Sigmoid colon (tissue), 4 donors: ENCODE measurements around the gene ZKSCAN4.
A peak's percentile ranks its signal among the peaks of the same experiment; 100 is the strongest.

Experiments
- EP300 ChIP-seq, 4 donors: sonication (generic); formaldehyde crosslinking; IDR thresholded peaks; one replicate each; pipeline ENCODE4 v1.6.1; 2017; ENCODE audit warnings: antibody characterized with exemption in 4 of 4
- POLR2A ChIP-seq, 2 donors: fragments of 450-650 bp; IDR thresholded peaks; one replicate each; pipeline ENCODE4 v1.6.1; 2016; ENCODE audit warnings: antibody characterized with exemption in 2 of 2, mild to moderate bottlenecking in 2 of 2, moderate library complexity in 2 of 2
- POLR2AphosphoS5 ChIP-seq, 4 donors: sonication (generic); formaldehyde crosslinking; IDR thresholded peaks; one replicate each; pipeline ENCODE4 v1.6.1; 2017; ENCODE audit warnings: antibody characterized with exemption in 4 of 4
- TF ChIP-seq, protein P1 (sequence below), 4 experiments: fragments of 450-650 bp in 3 of 4; fragments of 200-600 bp in 1 of 4; IDR thresholded peaks; one replicate each; pipeline ENCODE4 v1.5.1; 2016 to 2019; ENCODE audit warnings: antibody characterized with exemption in 4 of 4, mild to moderate bottlenecking in 3 of 4, moderate library complexity in 2 of 4

DNA sequence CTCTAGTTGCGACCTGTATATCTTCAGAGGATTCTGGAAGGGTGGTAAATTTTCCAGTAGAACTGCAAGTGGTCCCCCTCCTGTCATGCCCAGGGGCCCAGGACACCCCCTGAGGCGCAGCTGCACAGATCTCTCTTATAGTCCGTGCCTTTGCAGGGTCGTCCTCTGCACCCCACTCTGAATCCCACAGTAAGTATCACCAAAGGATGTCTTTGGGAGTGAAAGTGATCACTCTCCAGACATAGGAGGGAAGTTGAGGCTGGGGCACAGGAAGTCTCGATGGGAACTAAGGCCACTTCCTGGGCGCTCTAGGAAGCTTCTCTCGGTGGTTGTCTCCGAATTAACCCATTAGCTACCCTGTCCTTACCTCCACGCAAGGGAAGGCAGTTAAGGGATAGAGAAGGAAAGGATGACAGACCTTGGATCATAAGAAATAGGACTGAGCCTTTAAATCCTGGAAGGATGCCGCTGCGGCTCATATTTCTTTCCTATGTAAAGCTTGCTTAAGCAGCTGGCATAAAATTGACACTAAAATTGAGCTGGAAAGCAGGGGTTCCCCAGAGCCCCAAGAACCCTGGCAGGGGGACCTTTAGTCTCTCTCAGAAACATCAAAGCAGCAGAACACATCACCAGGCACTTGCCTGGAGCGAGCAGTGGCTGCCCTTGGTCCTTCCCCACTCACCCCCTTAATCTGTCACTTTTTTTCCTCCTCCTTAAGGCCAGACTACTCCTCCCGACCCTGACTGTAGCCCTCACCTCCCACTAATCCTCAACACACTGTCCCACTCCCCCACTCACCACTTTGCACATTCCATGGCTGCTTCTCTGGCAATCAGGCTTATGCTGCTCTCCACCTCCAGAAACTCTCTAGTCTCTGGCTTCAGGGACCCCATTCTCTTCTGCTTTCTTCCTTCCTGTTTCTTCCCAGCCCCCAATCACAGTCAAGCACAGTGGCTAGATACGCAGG lies at the start of gene ZKSCAN4:
- TF ChIP-seq, protein P1, sequence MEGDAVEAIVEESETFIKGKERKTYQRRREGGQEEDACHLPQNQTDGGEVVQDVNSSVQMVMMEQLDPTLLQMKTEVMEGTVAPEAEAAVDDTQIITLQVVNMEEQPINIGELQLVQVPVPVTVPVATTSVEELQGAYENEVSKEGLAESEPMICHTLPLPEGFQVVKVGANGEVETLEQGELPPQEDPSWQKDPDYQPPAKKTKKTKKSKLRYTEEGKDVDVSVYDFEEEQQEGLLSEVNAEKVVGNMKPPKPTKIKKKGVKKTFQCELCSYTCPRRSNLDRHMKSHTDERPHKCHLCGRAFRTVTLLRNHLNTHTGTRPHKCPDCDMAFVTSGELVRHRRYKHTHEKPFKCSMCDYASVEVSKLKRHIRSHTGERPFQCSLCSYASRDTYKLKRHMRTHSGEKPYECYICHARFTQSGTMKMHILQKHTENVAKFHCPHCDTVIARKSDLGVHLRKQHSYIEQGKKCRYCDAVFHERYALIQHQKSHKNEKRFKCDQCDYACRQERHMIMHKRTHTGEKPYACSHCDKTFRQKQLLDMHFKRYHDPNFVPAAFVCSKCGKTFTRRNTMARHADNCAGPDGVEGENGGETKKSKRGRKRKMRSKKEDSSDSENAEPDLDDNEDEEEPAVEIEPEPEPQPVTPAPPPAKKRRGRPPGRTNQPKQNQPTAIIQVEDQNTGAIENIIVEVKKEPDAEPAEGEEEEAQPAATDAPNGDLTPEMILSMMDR (IDR thresholded peaks at IDR 0.05): no peak
- no peak for TF ChIP-seq EP300 (IDR thresholded peaks at IDR 0.05)
- no peak for TF ChIP-seq POLR2A (IDR thresholded peaks at IDR 0.05)
- TF ChIP-seq POLR2AphosphoS5 (IDR thresholded peaks at IDR 0.05): peak in 3 of 4 donors; percentile 30 to 53 (median 31)
